ENCODE data around the gene DCT.

DCT gene

DNA sequence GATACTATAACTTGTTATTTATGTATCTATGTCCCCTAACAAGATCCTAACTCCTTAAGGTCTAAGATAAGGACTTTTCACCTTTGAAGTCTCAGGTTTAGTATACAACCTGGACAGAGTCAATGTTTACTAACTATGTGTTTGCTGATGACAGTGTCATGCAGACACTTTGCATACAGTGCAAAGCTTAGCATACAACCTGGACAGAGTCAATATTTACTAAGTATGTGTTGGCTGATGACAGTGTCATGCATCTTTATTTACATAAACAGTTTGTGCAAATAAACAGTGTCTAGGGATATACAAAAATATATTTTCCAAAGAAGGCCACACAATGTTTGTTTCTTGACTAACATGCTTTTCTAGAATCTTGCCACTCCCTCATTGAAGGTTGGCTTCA lies 34.7 kb downstream of the DCT start:
- DNase-seq, result no peak

GRCh38 chr13:94435604-94436226 lies 43.8 kb downstream of the DCT start:
- DNase-seq, result peak; percentile 52

- no peak for DNase-seq
Observed at GRCh38 chr13:94433055-94433961, 46.2 kb downstream of the DCT start.

DNA sequence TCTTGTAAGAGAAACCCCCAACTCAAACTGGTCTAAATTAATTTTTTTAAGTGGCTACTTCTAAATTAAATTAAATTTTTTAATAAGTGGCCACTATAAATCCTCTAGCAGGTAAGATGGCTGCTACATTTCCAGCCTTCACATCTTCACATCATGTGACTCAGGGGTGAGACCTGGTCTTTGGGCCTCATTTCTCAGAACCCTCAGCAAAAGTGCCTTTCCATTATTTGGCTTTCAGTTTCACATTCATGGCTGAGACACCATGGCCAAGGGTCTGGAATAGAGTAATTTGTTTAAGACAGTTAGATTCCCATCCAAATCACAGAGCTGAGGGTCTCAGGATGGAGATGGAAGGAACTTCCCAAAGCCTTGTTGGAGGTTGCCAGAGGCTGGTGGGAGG lies 47.5 kb downstream of the DCT start:
- DNase-seq, result no peak

DNA sequence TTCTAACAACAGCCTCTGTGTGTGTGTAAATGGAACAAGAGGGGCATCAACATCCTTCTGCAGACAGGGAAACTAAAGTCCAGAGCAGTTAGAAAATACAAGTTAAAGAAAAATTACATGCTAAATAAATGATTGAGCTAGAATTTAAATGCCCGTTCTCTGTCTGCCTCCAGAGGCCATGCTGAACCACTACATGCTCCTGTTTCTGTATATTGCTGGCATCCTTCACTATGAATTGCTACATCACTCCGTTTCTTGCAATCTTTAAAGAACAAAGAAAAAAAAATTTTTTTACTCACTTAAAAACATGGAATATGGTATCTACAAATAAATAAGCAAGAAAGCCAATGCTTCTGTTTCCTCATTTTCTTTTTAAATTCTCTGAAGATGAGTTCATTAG lies 47.9 kb downstream of the DCT start:
- DNase-seq, result peak; percentile 11

DNA sequence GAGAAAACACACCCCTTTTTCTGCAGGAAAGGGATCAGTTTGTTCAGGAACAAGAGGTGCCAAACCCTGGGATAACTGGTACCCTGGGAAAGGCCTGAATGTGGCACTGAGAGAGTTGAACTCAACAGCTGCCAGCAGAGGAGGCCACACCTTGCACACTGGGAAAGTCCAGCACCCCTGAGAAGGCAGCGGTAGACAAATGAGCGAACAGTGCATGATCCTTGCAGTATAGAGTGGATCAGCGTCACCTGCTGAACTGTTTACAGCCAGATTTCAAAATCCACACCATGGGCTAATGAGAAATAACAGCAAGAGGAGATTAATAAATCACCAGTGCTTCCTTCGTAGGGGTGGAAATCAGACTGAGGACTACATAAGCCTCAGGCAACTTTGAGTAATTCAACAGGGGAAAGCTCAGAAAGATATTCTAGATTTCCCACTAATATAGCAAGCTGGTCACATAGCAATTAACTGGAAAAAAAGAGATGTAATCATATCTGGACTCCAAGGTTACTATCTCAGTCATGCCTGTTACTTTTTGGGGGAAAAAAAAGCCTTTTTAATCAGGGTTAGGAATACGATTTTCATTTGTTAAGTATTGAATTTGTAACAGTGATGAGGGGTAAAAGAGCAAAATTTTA lies 52.0 kb downstream of the DCT start:
- no peak for DNase-seq

- DNase-seq, result no peak
Observed at GRCh38 chr13:94419925-94420305, 59.6 kb downstream of the DCT start.

DNA sequence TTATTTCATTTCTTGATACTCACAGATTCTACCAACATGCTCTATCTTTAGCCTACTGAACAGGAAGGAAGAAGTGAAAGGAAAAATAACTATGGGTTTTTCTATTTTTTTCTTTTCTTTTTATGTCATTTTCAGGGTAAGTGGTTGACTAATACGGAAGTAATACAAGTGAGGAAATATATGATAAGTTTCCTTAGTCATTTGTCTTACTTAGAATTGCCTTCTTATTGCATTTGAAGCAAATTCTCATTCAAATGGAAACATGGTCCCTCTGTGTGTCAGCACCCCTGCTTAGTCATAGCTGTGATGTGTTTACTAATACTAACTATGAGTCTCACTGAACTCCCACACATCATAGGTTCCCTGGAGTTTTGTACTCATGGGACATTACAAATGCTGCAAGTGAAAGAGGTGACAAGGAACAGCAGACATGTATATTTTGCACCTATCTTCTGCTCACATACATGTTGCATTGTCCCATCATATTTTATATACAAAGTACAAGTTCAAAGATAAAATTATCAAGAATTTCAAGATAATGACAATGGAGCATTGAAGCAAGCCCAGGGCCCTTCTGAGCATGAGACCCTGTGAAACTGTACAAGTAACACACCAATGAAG lies 60.1 kb downstream of the DCT start:
- DNase-seq, result peak; percentile 36

DNA sequence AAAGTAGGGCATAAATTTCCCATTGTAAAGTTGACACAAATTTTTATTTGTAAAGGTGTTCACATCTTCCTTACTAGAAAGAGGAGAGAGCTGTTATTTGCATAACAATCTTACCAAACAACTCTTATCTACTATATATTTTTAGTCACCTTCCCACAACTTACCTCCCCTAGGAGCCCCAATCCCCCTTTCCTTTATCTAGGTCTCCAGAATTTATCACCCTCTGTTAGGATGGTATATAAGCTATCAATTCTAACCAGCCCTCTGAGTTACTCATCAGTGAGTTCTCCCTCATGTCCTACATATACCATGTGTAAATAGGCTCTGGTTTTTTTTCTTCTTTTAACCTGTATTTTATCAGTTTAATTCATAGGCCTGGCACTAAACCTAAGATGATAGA lies 62.2 kb downstream of the DCT start:
- DNase-seq, result no peak

DNA sequence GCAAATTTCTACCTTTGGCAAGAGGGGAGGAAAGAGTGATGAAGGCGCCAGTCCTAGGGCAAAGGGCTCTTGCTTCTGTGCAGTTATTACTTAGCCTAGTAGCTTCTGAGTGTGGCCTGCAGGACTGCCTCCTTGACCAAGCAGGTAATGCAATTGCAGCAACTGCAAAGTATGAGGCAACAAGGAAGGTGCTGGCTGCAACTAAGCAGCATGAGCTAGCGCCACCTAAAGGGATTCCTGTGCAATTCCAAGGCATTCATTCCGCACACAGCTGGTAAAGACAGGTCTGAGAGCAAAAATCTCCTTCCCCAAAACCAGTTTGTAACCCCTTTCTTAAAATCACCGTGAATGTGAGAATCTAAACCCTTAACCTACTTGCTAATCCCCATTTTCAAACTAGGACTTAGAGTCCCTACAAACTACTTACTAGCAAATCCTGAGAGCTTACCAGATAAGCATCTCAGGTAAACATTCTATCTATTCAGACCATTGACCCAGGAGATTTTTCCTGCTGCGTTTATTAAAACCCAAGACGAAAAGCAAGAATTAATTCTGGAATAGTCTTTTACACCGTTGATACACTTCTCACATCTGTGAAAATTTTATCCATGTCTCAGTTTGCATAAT lies 62.9 kb downstream of the DCT start:
- peak; percentile 5 for DNase-seq

DNA sequence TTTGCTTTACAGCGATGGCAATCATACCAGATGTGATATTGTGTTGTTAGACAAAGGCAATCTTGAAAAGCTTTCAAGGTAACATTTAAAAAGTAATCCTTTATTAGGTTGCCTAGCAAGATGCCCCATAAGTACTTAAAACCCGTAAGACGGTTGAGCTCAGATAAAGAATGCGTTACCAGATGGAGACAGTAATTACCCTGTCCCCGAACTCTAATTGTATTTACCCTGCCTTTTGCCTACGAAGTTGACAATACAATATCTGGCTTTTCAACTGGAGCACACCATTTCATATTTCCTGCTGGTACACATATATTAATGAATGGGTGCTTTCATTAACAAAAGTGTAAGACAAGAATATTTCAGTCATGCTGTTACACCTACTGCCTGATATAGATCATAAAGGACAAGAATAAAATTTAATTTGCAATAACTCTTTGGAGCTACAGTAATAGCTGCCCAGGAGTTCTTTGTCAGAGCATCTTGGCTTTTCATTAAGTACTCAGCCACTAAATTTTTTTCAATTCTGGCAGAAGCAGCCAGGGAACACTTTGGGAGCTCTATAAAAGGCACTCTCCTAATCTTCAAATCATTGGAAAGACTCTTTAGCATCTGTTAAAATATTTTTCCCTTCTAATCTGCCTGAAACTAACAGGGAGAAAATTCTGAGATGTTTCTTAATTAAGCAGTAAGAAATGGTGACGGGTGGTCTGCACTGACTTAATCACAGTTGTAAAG lies 63.8 kb downstream of the DCT start:
- DNase-seq, result no peak

GRCh38 chr13:94414708-94415107 lies 64.8 kb downstream of the DCT start:
- DNase-seq, result no peak

DNA sequence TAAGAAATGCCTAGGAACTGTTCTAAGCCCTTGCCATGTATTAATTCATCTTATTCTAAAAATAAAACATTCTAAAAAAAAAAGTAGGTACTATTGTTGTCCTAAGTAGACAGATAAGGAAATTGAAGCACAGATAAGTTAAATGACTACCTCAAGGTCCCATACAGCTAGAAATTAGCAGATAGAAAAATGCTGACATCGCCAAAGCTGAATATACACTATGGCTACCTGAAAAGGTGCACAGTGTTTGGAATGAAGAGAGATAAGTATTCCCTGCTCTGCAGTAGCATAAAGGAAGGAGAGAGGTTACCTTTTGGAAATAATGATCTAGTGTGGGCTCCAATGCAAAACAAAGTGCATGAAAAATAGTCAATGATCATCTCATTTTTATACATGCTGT lies 65.3 kb downstream of the DCT start:
- no peak for DNase-seq

DNA sequence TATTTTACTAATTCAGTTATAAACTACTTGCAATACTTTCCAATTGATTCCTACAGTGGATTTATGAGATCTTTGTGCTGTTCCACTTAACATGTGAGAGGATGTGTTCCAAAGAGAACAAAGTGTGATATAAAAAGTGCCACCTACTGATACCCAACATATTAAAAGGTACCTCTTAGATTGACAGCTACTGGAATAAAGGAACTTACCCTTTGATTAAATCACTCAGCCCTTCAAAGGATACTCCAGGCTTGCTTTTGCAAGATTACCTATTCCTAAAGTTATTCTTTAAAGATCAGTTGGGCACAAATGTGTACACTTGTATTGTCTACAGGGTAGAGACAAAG lies 65.9 kb downstream of the DCT start:
- no peak for DNase-seq

DNA sequence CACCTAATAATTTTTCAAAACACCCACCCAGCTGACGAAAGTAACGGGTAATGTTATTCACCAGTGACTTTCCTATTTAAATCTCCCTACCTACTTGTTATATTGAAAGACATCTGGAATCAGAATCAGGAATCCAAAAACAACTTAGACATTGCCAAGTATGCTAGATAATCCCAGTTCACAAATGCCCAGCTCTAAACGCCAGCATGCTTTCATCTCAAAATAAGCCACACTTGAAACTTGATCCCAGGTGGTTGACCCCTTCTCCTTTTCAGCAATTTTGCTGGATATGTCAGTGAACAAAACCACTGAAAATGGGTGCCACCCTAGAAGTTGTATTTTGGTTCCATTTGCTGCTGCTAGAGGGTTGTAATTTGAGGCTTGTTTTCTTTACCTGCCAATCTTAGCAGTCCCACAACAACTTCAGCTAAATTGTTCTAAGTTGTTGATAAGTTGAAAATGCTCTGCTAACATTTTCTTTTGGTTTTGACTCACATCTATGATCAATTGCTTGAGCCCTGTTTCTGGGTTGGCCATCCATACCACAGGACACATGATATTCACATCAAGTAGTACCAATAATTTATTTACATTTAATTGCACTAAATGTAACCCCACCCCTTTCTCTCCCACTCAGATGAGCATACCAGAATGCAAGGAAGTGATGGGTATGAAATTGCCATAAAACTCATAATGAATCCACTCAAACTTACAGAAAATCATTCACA lies 66.4 kb downstream of the DCT start:
- no peak for DNase-seq

GRCh38 chr13:94411747-94412146 lies 67.7 kb downstream of the DCT start:
- DNase-seq, result no peak

- DNase-seq, result no peak
Observed at GRCh38 chr13:94408314-94409036, 71.0 kb downstream of the DCT start.

- no peak for DNase-seq
Observed at GRCh38 chr13:94400874-94401273, 78.6 kb downstream of the DCT start.

DNA sequence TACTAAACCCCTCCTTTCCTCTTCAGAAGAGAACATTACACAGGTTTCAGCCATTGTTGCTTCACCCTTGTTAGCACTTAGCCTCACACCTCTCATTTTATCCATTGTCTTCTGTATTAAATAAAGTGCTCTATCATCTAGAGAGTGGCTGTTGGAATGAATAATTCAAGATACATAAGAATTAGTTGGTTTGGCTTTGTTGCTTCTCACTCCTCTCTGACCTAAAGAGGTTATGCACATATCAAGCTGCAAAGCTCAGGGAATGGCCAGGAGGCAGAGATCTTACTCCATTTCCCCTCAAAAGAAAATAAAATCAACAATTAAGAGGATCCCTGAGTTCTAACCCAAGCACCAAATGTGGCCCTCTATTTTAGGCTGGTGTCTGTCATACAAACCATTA lies 79.7 kb downstream of the DCT start:
- no peak for DNase-seq

GRCh38 chr13:94395860-94396259 lies 83.6 kb downstream of the DCT start:
- DNase-seq, result no peak

DNA sequence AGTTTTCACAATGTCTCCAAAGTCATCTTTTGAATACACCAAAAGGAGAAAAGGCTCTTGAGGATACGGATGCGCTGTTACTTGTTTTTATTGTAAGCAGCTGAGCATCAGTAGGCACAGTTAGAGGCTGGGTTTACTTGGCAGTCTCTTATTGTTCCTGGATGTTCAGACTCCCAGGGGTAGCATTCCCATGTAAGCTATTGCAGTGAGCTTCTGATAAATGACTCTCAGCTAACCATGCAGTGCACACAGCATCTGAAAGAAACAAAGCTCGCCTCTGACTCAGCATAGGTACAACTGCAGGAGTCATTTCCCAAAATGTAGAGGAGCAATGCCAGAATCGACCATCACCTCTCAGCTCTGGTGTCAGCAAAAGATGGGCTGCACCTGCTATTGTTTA lies 84.8 kb downstream of the DCT start:
- DNase-seq, result no peak
